Measurements from ENCODE around the gene GALNT17.
"Not testable (repeated sequence)": the region's sequence is repeated elsewhere in the genome, so short reads cannot be mapped to it uniquely, and the experiment has no call there.

Gene GALNT17

DNA sequence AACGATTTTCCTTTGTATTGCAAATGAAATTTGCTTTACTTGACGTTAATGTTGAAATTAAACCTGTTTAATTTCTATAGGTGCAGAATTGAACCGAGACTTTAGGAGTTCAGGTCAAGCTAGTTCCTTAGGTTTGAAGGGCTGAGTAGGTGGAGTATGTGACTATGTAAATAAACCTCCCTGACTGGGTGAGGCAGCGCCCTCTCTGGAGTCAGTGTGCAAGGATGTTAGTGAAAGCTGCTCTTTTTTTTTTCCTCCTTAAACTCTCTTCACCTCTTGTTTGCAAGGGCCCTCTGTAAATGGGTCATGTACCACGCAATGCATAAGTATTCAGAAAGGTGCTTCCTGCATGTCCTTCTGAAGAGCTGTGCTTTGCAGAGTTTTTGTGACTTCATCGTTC lies 33.8 kb downstream of the GALNT17 start:
- DNase-seq (ENCODE audit: low read depth, low spot score): no peak

DNA sequence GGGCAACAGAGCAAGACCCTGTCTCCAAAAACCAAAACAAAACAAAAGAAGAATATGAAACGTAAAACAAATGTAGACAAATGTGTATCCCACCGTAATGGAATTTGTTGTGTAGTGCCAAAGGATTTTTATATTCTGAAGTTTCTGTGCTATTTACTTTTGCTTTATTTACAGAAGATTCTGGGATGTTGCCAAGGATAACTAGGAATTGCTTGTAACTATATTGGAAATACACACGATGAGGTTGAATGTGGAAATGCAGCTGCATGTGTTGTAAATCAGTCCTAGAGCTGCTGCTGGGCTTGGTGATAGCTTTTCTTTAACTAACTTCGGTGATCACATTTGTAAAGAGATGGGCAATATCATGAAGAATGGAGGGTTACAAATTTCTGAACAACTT lies 39.5 kb downstream of the GALNT17 start:
- DNase-seq (ENCODE audit: low read depth, low spot score): no peak

DNA sequence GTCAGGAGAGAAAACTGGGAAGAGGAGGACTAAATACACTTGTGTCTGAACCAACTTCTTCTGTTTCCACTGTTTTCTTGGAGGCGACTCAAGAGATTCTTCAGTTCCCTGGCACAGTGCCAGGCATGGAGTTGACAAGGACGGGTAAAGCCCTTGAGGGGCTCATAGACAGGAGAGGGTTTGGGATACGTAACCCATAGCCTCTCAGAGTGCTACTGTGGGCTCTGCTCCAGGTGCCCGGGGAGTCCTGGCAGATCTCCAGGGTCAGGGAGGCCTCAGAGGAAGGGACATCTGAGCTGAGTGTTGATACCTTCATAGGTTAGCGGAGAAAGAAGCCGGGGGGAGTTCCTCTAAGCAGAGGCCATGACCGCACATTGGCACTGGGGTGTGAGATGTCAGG lies 42.0 kb downstream of the GALNT17 start:
- DNase-seq (ENCODE audit: low read depth, low spot score): no peak

DNA sequence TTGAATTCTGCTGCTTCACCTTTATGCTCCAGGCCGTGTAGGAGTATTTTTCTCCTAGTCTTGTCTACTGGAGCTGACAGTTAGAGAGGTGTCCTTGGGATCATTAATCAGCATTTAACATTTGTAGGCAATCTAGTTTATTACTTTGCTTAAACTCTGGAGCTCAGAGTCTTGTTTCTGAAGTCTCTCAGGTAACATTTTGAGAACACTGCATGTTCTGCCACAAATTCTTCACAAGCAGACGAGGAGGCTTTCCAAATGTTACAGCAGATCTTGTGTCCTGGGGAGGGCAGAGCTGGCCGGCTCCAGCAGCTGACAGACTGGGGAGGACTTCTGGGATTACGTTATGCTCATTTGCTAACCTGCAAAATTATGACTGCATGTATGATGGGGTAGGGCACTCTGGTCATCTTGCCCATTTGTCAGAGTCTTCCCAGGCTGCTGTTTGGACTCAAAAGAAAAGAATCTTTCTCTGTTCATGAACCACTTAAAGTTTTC lies 50.5 kb downstream of the GALNT17 start:
- DNase-seq (ENCODE audit: low read depth, low spot score): no peak

DNA sequence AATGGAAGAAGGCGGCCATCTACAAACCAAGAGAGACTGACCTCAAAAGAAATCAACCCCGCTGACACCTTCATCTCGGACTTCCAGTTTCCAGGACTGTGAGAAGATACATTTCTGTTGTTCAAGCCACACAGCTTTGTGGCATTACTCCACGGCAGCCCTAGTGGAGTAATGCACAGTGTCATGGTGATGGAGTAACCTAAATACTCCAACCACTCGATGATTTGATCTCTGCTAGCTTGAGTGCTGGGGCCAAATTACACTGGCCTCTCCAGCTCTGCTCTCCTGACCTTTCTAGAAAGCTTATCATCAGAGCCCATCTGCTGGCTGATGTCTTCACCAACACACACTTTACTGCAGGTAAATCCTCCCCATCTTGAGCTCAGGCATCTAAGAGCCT lies 52.2 kb downstream of the GALNT17 start:
- DNase-seq (ENCODE audit: low read depth, low spot score): no peak

DNA sequence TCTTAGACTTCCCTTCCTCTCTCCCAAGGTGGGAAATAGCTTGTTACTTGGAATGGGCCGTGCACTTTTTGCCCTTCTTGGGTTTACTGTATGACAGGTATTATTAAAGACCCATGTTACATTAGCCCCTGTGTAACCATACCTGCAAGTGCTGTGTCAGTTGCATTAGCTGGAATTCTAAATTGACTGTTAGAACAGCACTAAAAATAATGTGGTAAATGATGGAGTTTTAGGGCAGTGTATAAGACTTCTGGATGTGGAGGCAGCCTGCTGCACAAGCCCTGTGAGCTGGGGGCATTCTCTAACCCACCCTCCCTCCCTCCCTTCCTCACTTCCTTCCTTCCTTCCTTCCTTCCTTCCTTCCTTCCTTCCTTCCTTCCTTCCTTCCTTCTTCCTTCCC lies 52.7 kb downstream of the GALNT17 start:
- no peak for DNase-seq (ENCODE audit: low read depth, low spot score)

DNA sequence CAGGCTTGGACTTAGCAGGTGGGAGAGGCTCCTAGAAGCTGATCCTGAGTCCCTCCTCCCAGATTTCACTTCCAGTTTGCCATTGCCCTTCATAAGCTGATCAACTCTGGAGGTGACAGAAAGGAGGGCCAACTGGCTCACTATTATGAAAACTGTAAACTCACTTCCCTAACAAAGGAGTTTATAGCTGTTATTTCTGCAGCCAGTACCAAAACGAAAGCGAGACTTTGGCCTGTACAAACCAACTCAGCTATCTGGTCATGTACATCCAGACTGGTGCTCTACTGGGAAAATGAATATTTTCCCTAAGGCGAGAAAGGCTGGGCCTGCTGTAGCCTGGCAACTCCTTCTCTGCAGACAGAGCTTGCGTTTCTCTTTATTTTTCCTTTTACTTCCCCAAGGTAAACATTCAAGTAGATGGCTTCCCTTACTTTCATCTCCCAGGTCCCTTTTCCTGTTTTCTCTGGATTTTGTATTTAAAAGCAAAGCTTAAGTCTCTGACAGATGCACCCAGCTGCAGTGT lies 54.7 kb downstream of the GALNT17 start:
- no peak for DNase-seq (ENCODE audit: low read depth, low spot score)

DNA sequence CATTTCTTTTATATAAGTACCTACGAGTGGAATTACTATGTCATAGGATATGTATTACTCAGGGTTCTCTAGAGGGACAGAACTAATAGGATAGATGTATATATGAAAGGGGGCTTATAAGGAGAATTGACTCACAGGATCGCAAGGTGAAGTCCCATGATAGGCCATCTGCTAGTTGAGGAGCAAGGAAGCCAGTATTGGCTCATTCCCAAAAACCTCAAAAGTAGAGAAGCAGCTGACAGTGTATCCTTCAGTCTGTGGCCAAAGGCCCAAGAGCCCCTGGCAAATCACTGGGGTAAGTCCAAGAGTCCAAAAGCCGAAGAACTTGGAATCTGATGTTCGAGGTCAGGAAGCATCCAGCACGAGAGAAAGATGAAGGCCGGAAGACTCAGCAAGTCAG lies 59.8 kb downstream of the GALNT17 start:
- DNase-seq (ENCODE audit: low read depth, low spot score): no peak

DNA sequence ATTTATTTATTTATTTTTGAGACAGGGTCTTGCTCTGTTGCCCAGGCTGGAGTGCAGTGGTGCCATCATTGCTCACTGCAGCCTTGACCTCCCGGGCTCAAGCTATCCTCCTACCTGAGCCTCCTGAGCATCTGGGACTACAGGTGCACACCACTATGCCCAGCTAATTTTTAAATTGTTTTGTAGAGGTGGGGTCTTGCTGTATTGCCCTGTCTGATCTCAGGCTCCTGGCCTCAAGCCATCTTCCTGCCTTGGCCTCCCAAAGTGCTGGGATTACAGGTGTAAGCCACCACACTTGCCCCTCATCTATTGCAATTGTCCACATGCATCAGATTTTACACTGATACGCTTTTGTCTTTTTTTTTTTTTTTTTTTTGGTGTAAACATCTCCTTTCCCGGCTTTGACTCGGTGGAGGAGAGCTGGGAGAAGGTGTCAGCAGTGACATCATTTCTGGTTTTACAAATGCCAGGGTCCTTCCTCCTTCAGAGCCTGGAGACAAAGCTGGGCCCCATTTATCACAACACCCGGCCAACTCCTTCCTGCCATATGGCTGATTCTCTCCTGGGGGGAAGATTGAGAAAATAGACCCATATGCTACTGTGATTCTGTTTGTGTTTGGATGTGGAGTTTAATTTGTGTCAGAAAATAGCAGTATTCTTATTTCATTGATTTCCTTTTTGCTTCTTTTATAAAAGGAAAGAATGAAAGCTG lies 61.3 kb downstream of the GALNT17 start:
- DNase-seq (ENCODE audit: low read depth, low spot score): no peak

DNA sequence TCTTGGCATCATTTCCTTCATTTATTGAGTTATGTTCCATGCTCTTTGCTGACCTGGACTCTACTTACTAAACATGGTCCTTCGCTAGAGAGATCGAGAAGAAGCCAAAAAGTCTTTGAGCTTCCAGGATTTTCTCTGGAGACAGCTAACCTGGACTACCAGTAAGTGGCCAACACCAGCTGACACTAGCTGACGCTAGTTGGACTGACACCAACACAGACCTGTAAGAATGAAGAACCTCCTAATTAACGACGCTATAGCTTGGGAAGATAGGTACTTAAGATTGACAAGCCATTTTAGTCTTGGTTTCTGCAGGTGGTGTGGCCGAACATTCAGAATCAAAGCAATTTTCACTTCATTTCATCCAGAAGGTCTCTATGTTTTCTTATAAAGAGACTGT lies 66.4 kb downstream of the GALNT17 start:
- DNase-seq (ENCODE audit: low read depth, low spot score): no peak

DNA sequence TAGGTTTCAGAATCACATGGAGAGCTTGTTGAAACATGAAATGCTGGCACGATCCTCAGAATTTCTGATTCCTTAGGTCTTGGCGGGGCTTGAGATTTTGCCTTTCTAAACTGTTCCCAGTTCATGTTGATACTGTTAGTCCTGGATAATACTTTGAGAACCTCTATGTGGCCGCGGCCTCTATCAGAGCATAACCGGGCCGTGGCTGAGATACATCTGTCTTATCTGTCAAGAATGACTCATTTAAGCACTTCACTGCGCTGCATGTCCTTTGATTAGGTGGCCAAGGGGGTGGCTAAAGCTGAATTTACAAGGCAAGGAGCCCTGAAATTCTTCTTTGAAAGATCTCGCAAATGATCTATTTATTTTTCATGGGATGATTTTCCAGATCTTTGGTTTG lies 66.9 kb downstream of the GALNT17 start:
- no peak for DNase-seq (ENCODE audit: low read depth, low spot score)

DNA sequence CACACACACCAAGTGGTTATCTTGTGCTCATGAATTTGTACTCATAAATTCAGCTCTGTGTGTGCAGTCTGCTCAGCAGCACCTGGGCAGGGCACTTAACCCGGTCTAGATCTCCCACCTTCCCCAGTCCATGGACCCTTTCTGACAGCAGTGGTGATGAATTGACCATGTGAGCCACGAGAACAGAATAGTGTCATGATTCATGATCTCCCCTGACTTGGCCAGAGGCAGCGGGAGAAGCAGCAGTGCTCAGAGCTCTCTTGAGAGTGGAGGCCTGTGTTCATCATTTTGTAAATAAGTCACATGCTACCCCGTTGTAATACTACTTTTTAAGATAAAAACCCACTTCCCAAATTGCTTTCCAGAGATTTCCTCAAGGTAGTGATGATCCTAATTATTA lies 74.2 kb downstream of the GALNT17 start:
- no peak for DNase-seq (ENCODE audit: low read depth, low spot score)

DNA sequence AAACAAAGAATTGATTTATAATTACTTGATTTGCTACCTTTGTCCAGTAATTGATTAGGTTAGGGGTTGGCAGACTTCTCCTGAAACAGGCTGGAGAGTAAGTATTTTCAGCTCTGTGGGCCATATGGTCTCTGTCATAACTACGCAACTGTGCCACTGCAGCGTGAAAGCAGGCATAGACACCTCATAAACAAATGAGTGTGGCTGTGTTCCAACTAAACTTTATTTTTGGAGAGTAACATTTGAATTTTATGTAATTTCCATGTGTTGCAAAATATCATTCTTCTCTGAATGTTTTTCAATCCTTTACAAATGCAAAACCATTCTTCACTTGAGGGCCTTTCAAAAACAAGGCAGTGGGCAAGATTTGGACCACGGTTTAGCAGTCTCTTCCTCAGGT lies 76.9 kb downstream of the GALNT17 start:
- no peak for DNase-seq (ENCODE audit: low read depth, low spot score)

DNA sequence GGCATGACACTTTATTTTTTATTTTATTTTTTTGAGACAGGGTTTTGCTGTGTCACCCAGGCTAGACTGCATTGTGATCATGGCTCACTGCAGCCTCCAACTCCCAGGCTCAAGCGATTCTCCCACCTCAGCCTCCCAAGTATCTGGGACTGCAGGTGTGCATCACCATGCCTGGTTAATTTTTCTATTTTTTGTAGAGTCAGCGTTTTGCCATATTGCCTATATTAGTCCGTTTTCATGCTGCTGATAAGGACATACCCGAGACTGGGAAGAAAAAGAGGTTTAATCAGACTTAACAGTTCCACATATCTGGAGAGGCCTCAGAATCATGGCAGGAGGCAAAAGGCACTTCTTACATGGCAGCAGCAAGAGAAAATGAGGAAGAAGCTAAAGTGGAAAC lies 77.5 kb downstream of the GALNT17 start:
- DNase-seq (ENCODE audit: low read depth, low spot score): not testable (repeated sequence)

DNA sequence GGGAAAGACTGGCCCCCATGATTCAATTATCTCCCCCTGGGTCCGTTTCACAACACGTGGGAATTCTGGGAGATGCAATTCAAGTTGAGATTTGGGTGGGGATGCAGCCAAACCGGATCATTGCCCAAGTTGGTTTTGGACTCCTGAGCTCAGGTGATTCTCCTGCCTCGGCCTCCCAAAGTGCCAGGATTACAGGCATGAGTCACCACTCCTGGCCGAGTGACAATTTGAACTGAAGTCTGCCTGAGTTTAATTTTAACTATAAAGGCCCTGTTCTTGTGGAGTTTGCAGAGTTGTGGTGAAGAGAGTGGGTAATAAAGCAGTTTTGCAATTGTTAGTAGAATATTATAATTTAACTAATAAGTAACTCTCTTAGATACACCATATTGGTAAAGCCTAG lies 78.3 kb downstream of the GALNT17 start:
- DNase-seq (ENCODE audit: low read depth, low spot score): no peak

DNA sequence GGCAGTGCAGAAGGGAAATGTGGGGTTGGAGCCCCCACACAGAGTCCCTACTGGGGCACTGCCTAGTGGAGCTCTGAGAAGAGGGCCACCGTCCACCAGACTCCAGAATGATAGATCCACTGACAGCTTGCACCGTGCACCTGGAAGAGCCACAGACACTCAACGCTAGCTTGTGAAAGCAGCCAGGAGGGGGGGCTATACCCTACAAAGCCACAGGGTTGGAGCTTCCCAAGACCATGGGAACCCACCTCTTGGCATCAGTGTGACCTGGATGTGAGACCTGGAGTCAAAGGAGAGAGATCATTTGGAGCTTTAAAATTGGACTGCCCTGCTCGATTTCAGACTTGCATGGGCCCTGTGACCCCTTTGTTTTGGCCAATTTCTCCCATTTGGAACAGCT lies 80.5 kb downstream of the GALNT17 start:
- not testable (repeated sequence) for DNase-seq (ENCODE audit: low read depth, low spot score)

DNA sequence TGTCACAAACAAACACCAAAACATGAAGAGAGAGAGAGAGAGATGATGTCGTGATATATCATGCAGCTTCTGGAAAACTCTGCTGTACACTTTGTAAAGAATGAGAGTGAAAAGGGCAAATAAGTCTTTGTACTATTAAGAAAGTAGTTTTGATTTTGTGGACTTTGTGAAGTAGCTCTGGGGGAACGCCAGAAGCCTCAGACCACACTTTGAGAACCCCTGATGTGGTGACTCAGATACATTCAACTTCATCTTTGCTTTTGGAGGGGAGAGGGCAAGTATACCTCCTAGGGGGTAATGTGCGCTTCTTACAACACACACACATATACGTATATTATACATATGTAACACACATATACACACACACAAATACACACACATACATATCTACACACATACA lies 84.3 kb downstream of the GALNT17 start:
- no peak for DNase-seq (ENCODE audit: low read depth, low spot score)

DNA sequence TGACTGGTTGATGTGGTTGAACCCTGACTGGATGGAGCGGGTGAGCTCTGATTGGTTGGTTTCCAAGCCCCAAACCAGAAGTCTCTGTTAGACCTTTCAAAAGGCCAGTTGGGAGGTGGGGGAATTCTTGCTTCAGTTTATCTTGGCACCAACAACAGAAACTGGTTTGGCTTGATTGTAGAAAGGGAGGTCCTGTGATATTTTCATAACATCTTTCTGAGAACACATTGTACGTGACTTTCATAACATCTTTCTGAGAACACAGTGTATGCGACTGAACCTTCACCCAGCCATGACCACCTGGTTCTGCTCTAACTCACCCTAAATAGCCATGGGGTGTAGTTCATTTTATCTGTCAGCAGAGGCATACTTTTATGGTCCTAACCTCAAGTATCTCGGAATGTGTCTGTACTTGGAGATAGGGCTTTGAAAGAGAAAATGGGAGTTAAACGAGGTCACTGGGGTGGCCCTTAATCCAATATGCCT lies 88.3 kb downstream of the GALNT17 start:
- no peak for DNase-seq (ENCODE audit: low read depth, low spot score)

DNA sequence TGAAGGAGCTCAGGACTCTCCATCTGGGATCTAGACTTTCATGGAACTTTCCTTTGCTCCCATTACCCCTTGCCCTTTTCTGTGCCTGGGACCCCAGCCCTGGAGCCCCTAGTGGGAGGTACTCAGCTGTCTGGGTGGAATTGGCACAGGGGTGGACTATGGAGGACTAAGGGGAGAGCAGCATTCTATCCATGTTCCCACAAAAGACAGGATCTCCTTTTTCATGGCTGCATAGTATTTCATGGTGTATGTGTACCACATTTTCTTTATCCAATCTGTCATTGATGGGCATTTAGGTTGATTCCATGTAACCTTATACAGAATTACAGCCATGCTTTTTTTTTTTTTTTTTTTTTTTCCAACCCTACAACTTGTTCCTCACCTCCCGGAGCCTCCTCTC lies 89.1 kb downstream of the GALNT17 start:
- no peak for DNase-seq (ENCODE audit: low read depth, low spot score)

DNA sequence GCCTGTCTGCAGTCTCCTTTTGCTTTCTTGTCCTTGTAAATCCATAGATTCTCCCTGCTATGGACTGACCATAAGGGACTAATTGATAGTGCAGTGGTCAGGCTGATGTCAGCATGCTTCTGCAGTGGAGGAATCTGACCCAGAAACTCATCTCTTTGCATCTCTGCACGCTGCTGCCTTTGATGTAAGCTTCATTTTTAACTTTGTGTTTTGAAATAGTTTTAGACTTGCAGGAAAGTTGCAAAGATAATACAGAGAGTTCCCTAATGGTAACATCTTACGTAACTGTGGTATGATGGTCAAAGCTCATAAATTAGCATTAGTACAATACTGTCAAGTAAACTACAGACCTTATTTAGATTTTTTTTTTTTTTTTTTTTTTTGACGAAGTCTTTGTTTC lies 89.6 kb downstream of the GALNT17 start:
- no peak for DNase-seq (ENCODE audit: low read depth, low spot score)

DNA sequence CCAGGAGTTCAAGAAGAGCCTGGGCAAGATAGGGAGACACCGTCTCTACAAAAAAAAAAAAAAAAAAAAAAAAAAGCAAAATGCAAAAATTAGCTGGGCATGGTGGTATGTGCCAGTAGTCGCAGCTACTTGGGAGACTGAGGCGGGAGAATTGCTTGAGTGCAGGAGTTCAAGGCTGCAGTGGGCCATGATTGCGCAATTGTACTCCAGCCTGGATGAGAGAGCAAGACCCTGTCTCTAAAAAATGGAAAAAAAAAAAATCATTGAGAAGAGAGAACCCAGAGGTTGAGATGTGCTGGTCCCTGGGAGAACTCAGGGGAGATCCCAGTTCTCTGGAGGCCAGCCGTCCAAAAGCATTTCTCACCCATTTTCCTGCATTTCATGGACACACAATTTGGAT lies 95.2 kb downstream of the GALNT17 start:
- DNase-seq (ENCODE audit: low read depth, low spot score): no peak

DNA sequence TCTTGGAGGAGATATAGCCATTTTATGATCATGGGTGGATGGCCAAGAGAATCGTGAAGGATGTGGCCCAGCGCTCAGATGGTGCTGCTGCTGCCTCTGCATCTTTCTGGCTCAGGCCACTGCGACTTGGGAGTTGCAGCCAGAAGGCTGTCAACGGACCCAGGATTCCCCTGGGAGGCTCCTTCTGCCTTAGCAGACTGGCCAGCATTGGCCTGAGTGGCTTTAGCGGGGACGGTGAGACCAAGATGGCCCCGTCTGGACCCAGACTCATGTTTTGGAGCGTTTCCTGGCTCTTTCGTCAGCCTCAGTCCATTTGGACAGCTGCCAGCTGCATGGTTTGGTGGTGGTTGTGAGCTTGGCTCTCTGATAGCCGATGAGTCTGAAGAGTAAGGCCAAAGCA lies 97.2 kb downstream of the GALNT17 start:
- DNase-seq (ENCODE audit: low read depth, low spot score): no peak

DNA sequence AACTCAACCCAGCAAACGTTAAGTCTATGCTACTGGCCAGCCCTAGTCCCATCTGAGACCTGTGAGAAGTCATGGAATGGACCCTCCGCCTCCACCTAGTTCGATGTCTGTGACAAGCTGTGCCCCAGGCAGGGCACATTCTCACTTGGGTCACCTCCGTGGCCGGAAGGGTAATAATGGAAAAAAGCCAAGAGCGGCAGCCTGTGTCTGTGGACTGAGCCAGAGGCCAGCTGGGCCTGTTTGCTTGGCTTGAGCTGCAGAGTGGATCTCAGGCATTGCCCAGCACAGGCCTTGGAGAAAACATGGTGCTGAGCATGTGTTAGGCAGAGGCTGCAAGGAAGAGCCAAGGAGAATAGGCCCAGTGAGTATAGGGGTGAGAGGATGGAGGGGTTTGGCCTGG lies 97.8 kb downstream of the GALNT17 start:
- DNase-seq (ENCODE audit: low read depth, low spot score): no peak

DNA sequence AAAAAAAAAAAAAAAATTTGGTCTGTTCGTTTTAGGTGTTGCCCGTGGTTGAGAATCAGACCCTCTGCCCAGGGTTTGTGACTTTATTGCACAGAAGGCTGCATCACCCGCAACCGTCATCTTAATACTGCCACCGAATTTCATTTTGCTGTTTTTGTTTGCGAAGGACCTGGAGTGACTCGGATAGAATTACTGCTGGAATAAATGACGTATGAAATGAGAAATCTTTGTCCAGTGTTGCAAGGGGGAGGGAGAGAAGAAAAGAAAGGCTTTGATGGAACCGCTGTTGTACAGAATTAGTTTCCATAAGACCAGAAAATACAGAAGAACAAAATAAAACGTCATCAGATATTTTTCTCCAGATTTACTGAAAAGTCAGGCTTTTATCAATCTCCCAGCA lies 103.3 kb downstream of the GALNT17 start:
- DNase-seq (ENCODE audit: low read depth, low spot score): no peak
